Uterus (tissue), 4 donors: Measurements from ENCODE around the gene AGBL5. TPM values are rescaled to one million over a fixed set of nuclear protein-coding genes. Genes with fewer than 3 reads are reported as not detected.

Source experiments
- DNase-seq, 2 donors: peaks; one replicate each; pipeline ENCODE4 v3.0.0-alpha.2; 2019 to 2020
- H3K27ac ChIP-seq, 2 donors: fragments of 200-600 bp; sonication (generic); 1 replicate in 1 of 2; 2 replicates in 1 of 2; pipeline ENCODE4 v1.5.1; 2016 to 2018
- H3K27me3 ChIP-seq, 2 donors: fragments of 200-600 bp; sonication (generic); one replicate each; pipeline ENCODE4 v1.5.1; 2018 to 2019; ENCODE audit warnings: control low read depth in 1 of 2
- H3K36me3 ChIP-seq, 2 donors: fragments of 200-600 bp; sonication (generic); one replicate each; pipeline ENCODE4 v1.5.1; 2019; ENCODE audit warnings: control low read depth in 1 of 2
- H3K4me1 ChIP-seq, 2 donors: fragments of 200-600 bp; sonication (generic); one replicate each; pipeline ENCODE4 v1.5.1; 2018 to 2019; ENCODE audit warnings: control low read depth in 1 of 2
- H3K4me3 ChIP-seq, 2 donors: fragments of 200-600 bp; sonication (generic); 1 replicate in 1 of 2; 2 replicates in 1 of 2; pipeline ENCODE4 v1.5.1; 2018 to 2019; ENCODE audit warnings: mild to moderate bottlenecking in 1 of 2
- H3K9me3 ChIP-seq, 2 donors: fragments of 200-600 bp; sonication (generic); one replicate each; pipeline ENCODE4 v1.5.1; 2019; ENCODE audit warnings: control low read depth in 1 of 2
- POLR2A ChIP-seq, 2 donors: fragments of 450-650 bp; IDR thresholded peaks; one replicate each; pipeline ENCODE4 v1.6.1; 2016; ENCODE audit warnings: antibody characterized with exemption in 2 of 2, mild to moderate bottlenecking in 1 of 2, moderate library complexity in 1 of 2
- intact Hi-C: fragments of 100-400 bp; cut with DNase I; formaldehyde crosslinking; loops from one replicate; pipeline ENCODE4 v1.15.1; 2023; ENCODE audit warnings: low total_unique reads
- total RNA-seq, 4 donors: library from RNA; depleted of rRNA in 3 of 4; stranded (reverse); fragments of >200 nt in 3 of 4; gene quantifications; one replicate each; pipeline versions ENCODE4 v1.1.0 to v1.2.4, GENCODE V29; 2014 to 2023
- TF ChIP-seq, protein P1 (sequence below), 4 experiments: fragments of 200-600 bp in 2 of 4; fragments of 450-650 bp in 2 of 4; sonication (generic) in 2 of 4; IDR thresholded peaks; one replicate each; pipeline ENCODE4 v1.5.1; 2016 to 2019; ENCODE audit warnings: antibody characterized with exemption in 4 of 4, mild to moderate bottlenecking in 2 of 4, moderate library complexity in 1 of 4
- donor health status: DM: yes; HTN: yes; CAD: no.

AGBL5 gene
- total RNA-seq, 4 donors from 2014 or later, result 0.77 to 26.2 (median 10.8) TPM

- H3K27ac ChIP-seq, result no peak overlapping the region
- intact Hi-C loops, result no loop called here
Measured at GRCh38 chr2:27092696-27093429, 41.4 kb downstream of the AGBL5 start.

GRCh38 chr2:27093430-27094352 is 42.2 kb downstream of the AGBL5 start:
- Histone ChIP-seq H3K36me3 (no peaks in the 10 kb centered on the region), H3K27ac (no peak overlapping the region), H3K4me3 (no peak overlapping the region), H3K4me1 (no peaks in the 10 kb centered on the region), H3K9me3 (no peaks in the 10 kb centered on the region), H3K27me3 (no peaks in the 10 kb centered on the region)
- intact Hi-C loops, result no loop called here
- DNase-seq, result no peak
- TF ChIP-seq, protein P1, sequence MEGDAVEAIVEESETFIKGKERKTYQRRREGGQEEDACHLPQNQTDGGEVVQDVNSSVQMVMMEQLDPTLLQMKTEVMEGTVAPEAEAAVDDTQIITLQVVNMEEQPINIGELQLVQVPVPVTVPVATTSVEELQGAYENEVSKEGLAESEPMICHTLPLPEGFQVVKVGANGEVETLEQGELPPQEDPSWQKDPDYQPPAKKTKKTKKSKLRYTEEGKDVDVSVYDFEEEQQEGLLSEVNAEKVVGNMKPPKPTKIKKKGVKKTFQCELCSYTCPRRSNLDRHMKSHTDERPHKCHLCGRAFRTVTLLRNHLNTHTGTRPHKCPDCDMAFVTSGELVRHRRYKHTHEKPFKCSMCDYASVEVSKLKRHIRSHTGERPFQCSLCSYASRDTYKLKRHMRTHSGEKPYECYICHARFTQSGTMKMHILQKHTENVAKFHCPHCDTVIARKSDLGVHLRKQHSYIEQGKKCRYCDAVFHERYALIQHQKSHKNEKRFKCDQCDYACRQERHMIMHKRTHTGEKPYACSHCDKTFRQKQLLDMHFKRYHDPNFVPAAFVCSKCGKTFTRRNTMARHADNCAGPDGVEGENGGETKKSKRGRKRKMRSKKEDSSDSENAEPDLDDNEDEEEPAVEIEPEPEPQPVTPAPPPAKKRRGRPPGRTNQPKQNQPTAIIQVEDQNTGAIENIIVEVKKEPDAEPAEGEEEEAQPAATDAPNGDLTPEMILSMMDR (IDR thresholded peaks at IDR 0.05), result no peak
- TF ChIP-seq POLR2A (IDR thresholded peaks at IDR 0.05), result no peak

More at GRCh38 chr2:27092696-27093429, 41.4 kb downstream of the AGBL5 start:
- H3K4me3 ChIP-seq, result no peak overlapping the region
- TF ChIP-seq POLR2A (IDR thresholded peaks at IDR 0.05), result no peak
- TF ChIP-seq, protein P1 (IDR thresholded peaks at IDR 0.05), result no peak
- H3K36me3 ChIP-seq, result no peaks in the 10 kb centered on the region
- H3K9me3 ChIP-seq, result no peaks in the 10 kb centered on the region
- no peak for DNase-seq
- H3K27me3 ChIP-seq, result no peaks in the 10 kb centered on the region
- no peaks in the 10 kb centered on the region for H3K4me1 ChIP-seq

- H3K4me1 ChIP-seq, result no peaks in the 10 kb centered on the region
- TF ChIP-seq POLR2A (IDR thresholded peaks at IDR 0.05), result no peak
- TF ChIP-seq, protein P1 (IDR thresholded peaks at IDR 0.05), result no peak
- intact Hi-C loops, result no loop called here
- no peak overlapping the region for H3K27ac ChIP-seq
- no peak overlapping the region for H3K4me3 ChIP-seq
- no peak for DNase-seq
- no peaks in the 10 kb centered on the region for H3K27me3 ChIP-seq
- H3K9me3 ChIP-seq, result no peaks in the 10 kb centered on the region
- H3K36me3 ChIP-seq, result no peaks in the 10 kb centered on the region
Measured at GRCh38 chr2:27094353-27094984, 43.0 kb downstream of the AGBL5 start.

DNA sequence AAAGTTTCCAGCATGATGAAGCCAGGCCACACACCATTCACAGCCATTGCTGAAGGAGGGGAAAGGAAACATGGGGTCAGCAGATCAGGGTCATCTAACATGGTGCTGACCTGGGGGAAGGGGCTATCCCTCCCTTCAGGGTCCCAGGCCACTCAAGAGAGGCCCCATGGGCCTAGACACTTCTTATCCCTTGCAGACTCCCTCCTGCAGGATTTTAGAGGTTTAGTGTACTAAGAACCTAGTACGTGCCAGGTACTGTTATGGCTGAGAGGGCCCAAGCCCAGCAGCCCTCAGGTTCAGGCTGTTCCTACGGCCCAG is 43.9 kb downstream of the AGBL5 start:
- Histone ChIP-seq H3K27me3 (no peaks in the 10 kb centered on the region), H3K4me1 (no peaks in the 10 kb centered on the region), H3K36me3 (no peaks in the 10 kb centered on the region), H3K9me3 (no peaks in the 10 kb centered on the region), H3K27ac (no peak overlapping the region), H3K4me3 (no peak overlapping the region)
- intact Hi-C loops, result loop anchor here (5.0 kb wide), 1 partner anchor 112 kb away; no protein-coding TSS in a partner anchor
- no peak for DNase-seq
- TF ChIP-seq, protein P1 (IDR thresholded peaks at IDR 0.05), result no peak
- no peak for TF ChIP-seq POLR2A (IDR thresholded peaks at IDR 0.05)
